Testis (tissue), 3 donors: Measurements from ENCODE around the gene DDI2. TPM values are rescaled to one million over a fixed set of nuclear protein-coding genes. Genes with fewer than 3 reads are reported as not detected.

Experiments used
- DNase-seq: peaks from one replicate; pipeline ENCODE4 v3.0.0-alpha.2; 2019
- H3K27ac ChIP-seq, 2 donors: fragments of 200-600 bp; sonication (generic); one replicate each; pipeline ENCODE4 v1.5.1; 2019
- H3K27me3 ChIP-seq: fragments of 200-600 bp; sonication (generic); one replicate; pipeline ENCODE4 v1.5.1; 2019
- H3K36me3 ChIP-seq: fragments of 200-600 bp; sonication (generic); one replicate; pipeline ENCODE4 v1.5.1; 2017; ENCODE audit warnings: low read depth; ENCODE audit errors: missing control alignments
- H3K4me1 ChIP-seq: fragments of 200-600 bp; sonication (generic); one replicate; pipeline ENCODE4 v1.5.1; 2019
- H3K4me3 ChIP-seq, 2 donors: fragments of 200-600 bp; sonication (generic); one replicate each; pipeline ENCODE4 v1.5.1; 2017 to 2019
- H3K9me3 ChIP-seq: fragments of 200-600 bp; sonication (generic); one replicate; pipeline ENCODE4 v1.5.1; 2017
- CTCF ChIP-seq, 3 experiments: fragments of 450-650 bp in 2 of 3; fragments of 200-600 bp in 1 of 3; sonication (generic) in 1 of 3; IDR thresholded peaks; one replicate each; pipeline ENCODE4 v1.5.1; 2016 to 2019; ENCODE audit warnings: antibody characterized with exemption in 3 of 3, mild to moderate bottlenecking in 2 of 3, moderate library complexity in 1 of 3
- POLR2A ChIP-seq: fragments of 450-650 bp; IDR thresholded peaks from one replicate; pipeline ENCODE4 v1.6.1; 2017; ENCODE audit warnings: antibody characterized with exemption, mild to moderate bottlenecking, moderate library complexity
- WGBS, 2 donors: methylation state at CpG; one replicate each; pipeline ENCODE4 v1.1.5; 2018; 5-methylcytosine and 5-hydroxymethylcytosine counted together
- intact Hi-C: fragments of 100-400 bp; cut with DNase I; formaldehyde crosslinking; loops from one replicate; pipeline ENCODE4 v1.15.1; 2023; ENCODE audit warnings: low total_unique reads
- polyA plus RNA-seq: library from polyadenylated mRNA; stranded (reverse); fragments of 350-450 nt; fragmentation: Illumina TruSeq; extraction: RNeasy Lipid Tissue Mini Kit (QIAGEN cat#74804); gene quantifications from one replicate; pipeline ENCODE4 v1.2.3, GENCODE V29; 2014; ENCODE audit warnings: low read depth, low replicate concordance; ENCODE audit not compliant: insufficient read depth
- total RNA-seq, 2 donors: library from RNA; depleted of rRNA; stranded (reverse); fragments of >200 nt; gene quantifications; one replicate each; pipeline ENCODE4 v1.2.3, GENCODE V29; 2016

The DDI2 gene
- total and polyA plus RNA-seq, 3 donors from 2014 or later = 9.6 to 54.2 (median 45.2) TPM

- Histone ChIP-seq H3K27ac (no peak overlapping the region), H3K36me3 (no peaks in the 10 kb centered on the region), H3K27me3 (no peaks in the 10 kb centered on the region), H3K9me3 (no peaks in the 10 kb centered on the region), H3K4me3 (no peak overlapping the region), H3K4me1 (no peaks in the 10 kb centered on the region)
- DNase-seq = no peak
- TF ChIP-seq POLR2A (no peak), CTCF (IDR thresholded peaks at IDR 0.05) (no peak)
- 85 to 87% methylated on average over 1 of the region's 1 CpG for WGBS, 2 donors
- intact Hi-C loops = no loop called here
Observed at GRCh38 chr1:15657021-15657420, 39.8 kb downstream of the DDI2 start.

- WGBS, 2 donors = 93 to 95% methylated on average over 3 of the region's 3 CpGs
- intact Hi-C loops = no loop called here
- no peak for TF ChIP-seq CTCF (IDR thresholded peaks at IDR 0.05)
- TF ChIP-seq POLR2A = no peak
- no peak for DNase-seq
- H3K4me1 ChIP-seq = no peaks in the 10 kb centered on the region
- no peaks in the 10 kb centered on the region for H3K9me3 ChIP-seq
- no peaks in the 10 kb centered on the region for H3K36me3 ChIP-seq
- no peak overlapping the region for H3K4me3 ChIP-seq
- no peak overlapping the region for H3K27ac ChIP-seq
- no peaks in the 10 kb centered on the region for H3K27me3 ChIP-seq
Observed at GRCh38 chr1:15660151-15660550, 42.9 kb downstream of the DDI2 start.

- Histone ChIP-seq H3K27ac (no peak overlapping the region), H3K9me3 (no peaks in the 10 kb centered on the region), H3K27me3 (no peaks in the 10 kb centered on the region), H3K36me3 (no peaks in the 10 kb centered on the region), H3K4me3 (no peak overlapping the region), H3K4me1 (no peaks in the 10 kb centered on the region)
- WGBS, 2 donors = 47 to 76% methylated on average over 2 of the region's 2 CpGs
- no peak for TF ChIP-seq CTCF (IDR thresholded peaks at IDR 0.05)
- TF ChIP-seq POLR2A = no peak
- no peak for DNase-seq
- intact Hi-C loops = no loop called here
Observed at GRCh38 chr1:15662477-15662876, 45.2 kb downstream of the DDI2 start.

- H3K9me3 ChIP-seq = no peaks in the 10 kb centered on the region
- TF ChIP-seq POLR2A (no peak), CTCF (IDR thresholded peaks at IDR 0.05) (no peak)
- no peaks in the 10 kb centered on the region for H3K4me1 ChIP-seq
- no peaks in the 10 kb centered on the region for H3K27me3 ChIP-seq
- 90 to 96% methylated on average over 3 of the region's 3 CpGs for WGBS, 2 donors
- H3K27ac ChIP-seq = no peak overlapping the region
- intact Hi-C loops = no loop called here
- H3K4me3 ChIP-seq = no peak overlapping the region
- DNase-seq = no peak
- no peaks in the 10 kb centered on the region for H3K36me3 ChIP-seq
Observed at GRCh38 chr1:15663925-15664324, 46.7 kb downstream of the DDI2 start.

- no peaks in the 10 kb centered on the region for H3K9me3 ChIP-seq
- H3K4me1 ChIP-seq = no peaks in the 10 kb centered on the region
- H3K36me3 ChIP-seq = no peaks in the 10 kb centered on the region
- no peak overlapping the region for H3K27ac ChIP-seq
- DNase-seq = no peak
- intact Hi-C loops = no loop called here
- 82 to 84% methylated on average over 7 of the region's 7 CpGs for WGBS, 2 donors
- no peak overlapping the region for H3K4me3 ChIP-seq
- no peak for TF ChIP-seq CTCF (IDR thresholded peaks at IDR 0.05)
- TF ChIP-seq POLR2A = no peak
- no peaks in the 10 kb centered on the region for H3K27me3 ChIP-seq
Observed at GRCh38 chr1:15667362-15667761, 50.1 kb downstream of the DDI2 start.
